GM21723 (cell line): ENCODE measurements around the gene BCL2.
"Not testable (repeated sequence)": the region's sequence is repeated elsewhere in the genome, so short reads cannot be mapped to it uniquely, and the experiment has no call there.

Experiments used
- ATAC-seq: cut with Tn5 transposase; IDR thresholded peaks from one replicate; pipeline ENCODE4 v1.9.1; 2021; ENCODE audit warnings: mild to moderate bottlenecking, moderate library complexity; ENCODE audit not compliant: unreplicated experiment

Gene BCL2

GRCh38 chr18:63236921-63237846 lies 82.4 kb downstream of the BCL2 start:
- no peak for ATAC-seq

DNA sequence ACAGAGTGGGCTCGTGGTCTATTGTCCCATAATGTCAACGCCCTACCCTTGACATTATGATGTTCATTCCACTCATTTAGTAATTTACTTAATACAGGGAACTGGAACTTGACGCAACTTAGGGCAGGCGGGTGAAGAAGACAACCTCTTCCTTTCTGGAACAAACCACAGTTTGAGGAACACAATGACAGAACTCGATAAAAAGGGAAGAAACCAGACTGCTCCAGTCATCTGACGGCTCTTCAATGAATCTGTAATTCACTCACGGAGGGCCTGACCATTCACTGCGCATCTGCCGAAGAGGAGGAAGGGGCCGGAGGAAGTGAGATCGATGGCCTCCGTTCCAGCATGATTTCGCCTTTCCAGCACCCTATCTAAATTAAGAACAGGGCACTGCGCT lies 83.2 kb downstream of the BCL2 start:
- no peak for ATAC-seq

DNA sequence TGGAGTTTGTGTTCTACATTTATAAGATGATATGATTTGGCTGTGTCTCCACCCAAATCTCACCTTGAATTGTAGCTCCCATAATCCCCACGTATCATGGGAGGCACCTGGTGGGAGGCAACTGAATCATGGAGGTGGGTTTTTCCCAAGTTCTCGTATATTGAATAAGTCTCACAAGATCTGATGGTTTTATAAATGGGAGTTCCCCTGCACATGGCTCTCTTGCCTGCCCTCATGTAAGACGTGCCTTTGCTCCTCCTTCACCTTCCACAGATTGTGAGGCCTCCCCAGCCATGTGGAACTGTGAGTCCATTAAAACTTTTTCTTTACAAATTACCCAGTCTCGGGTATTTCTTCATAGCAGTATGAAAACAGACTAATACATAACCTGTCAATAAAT lies 83.6 kb downstream of the BCL2 start:
- ATAC-seq: not testable (repeated sequence)

GRCh38 chr18:63234841-63235240 lies 84.7 kb downstream of the BCL2 start:
- ATAC-seq: no peak

DNA sequence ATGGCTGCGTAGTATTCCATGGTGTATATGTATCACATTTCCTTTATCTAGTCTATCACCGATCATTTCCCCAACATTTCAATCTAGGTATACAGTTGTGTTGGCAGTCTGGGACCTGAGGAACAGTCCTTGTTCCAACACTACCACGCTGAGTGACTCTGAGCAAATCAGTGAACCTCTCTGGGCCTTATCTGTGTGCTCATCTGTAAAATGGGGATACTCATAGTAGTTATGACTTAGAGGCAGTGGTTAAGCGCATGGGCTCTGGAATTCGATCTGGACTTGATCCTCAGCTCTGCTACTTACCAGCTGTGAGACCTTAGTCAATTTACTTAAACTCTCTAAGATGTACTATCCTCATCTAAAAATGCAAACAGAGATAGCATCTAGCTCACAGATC lies 85.1 kb downstream of the BCL2 start:
- ATAC-seq: no peak

DNA sequence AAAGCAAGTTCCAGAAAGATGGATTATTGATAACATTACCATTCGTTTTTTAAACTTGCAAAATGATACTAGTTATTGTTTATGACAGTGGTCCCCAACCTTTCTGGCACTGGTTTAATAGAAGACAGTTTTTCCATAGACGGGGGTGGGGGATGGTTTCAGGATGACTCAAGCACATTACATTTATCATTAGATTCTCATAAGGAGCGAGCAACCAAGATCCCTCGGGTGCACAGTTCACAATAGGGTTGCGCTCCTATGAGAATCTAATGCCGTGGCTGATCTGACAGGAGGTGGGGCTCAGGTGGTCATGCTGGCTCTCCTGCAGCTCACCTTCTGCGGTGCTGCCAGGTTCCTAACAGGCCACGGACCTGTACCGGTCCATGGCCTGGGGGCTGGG lies 86.2 kb downstream of the BCL2 start:
- no peak for ATAC-seq

GRCh38 chr18:63232826-63233225 lies 86.7 kb downstream of the BCL2 start:
- ATAC-seq: no peak

DNA sequence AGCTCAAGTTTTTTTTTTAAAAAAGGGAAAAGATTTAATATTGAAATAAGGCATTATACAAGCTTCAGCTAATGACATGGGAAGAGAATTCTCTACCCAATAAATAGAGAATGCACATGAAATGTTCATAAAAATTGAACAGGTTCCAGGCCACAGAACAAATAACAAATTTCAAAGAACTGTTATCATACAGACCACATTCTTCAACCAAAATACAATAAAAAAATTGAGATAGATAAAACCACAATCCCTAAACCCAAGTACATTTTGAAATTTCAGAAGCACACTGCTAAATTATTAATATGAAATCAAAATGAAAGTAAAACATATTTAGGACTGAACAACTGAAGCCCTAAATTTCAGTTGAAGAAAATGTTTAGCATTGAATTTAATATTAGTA lies 89.6 kb downstream of the BCL2 start:
- no peak for ATAC-seq

GRCh38 chr18:63225434-63225833 lies 94.1 kb downstream of the BCL2 start:
- ATAC-seq: no peak

DNA sequence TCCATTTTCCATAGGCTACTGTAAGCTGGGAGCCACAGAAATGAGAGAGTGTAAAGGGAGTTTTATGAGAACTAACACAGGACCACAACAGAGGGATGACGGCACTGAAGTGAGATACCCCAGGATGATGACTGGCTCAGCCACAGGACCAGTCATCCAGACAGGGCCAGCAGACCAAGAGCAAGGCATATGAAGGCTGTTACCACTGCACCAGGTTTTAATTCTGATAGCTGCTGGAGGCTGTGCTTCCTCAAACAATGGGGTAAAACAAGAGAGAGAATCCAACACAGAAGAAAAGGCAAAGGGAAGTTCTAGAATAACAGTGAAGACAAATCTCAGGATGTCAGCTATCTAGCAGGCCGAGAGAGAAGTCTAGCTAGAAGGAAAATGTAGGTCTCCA lies 94.9 kb downstream of the BCL2 start:
- no peak for ATAC-seq

GRCh38 chr18:63223837-63224236 lies 95.7 kb downstream of the BCL2 start:
- ATAC-seq: no peak

DNA sequence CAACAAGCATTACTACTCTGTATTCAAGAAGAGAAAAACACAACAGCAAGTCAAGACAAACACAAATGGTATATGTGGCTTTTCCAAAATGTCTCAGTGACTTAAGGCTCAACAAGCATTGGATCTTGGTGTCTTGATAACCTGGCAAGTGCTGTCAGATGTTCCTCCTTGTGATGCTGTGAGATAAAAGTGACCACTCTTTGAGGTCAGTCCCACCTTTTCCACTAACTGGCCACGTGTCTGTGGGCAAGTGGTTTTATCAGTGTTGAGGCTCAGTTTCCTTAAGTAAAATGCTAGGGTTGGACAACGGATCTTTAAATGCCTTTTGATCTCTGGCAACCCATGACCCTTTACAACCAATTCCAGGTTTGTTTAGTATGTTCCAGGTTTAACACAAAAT lies 98.7 kb downstream of the BCL2 start:
- ATAC-seq: no peak

DNA sequence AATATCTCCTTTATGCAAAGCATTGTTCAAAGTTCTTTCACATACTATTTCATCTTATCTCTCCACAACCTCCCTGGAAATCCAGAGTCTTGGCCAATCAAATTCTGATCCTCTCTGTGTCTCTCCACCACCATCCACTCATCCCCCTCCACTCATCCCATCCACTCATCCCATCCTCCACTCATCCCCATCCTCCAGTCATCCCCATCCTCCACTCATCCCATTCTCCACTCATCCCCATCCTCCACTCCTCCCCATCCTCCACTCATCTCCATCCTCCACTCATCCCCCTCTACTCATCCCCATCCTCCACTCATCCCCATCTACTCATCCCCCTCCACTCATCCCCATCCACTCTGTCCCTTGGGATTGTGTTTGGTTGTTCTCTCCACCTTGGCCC lies 101.1 kb downstream of the BCL2 start:
- ATAC-seq: no peak

DNA sequence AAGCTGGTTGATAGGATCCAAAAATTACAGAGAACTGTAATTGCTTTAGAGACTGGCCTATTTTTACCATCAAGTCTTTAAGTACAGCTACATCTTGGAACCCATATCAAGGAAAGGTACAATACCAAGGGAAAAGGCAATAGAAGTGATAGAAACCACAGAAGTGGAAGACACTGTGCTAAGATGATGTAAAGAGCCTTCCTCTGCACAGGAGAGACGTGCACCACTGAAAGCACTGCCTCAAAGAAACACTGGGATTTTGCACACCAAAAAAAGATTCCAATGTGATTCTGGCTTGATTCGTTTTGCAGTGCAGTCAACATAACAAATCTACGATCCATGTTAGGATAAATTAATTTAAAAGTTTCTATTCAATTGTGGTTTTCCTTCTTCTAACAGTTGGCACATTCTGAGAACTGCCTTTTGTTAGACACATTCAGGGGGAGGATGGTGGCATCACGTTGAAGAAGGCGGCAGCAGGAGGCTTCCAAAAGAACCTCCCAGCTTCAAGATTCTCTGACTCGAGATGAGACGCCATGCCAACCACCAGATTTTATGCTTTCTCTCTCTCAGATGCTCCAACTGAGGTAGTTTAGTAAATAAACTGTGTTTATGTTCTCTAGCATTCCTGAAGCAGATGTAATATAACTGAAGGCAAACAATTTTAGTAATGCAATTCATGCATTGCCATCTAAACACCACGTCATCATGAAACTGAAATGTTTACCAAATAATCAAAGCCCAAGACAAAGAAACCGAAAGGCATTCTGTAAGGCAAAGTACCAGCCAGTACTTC lies 102.9 kb downstream of the BCL2 start:
- ATAC-seq: no peak

DNA sequence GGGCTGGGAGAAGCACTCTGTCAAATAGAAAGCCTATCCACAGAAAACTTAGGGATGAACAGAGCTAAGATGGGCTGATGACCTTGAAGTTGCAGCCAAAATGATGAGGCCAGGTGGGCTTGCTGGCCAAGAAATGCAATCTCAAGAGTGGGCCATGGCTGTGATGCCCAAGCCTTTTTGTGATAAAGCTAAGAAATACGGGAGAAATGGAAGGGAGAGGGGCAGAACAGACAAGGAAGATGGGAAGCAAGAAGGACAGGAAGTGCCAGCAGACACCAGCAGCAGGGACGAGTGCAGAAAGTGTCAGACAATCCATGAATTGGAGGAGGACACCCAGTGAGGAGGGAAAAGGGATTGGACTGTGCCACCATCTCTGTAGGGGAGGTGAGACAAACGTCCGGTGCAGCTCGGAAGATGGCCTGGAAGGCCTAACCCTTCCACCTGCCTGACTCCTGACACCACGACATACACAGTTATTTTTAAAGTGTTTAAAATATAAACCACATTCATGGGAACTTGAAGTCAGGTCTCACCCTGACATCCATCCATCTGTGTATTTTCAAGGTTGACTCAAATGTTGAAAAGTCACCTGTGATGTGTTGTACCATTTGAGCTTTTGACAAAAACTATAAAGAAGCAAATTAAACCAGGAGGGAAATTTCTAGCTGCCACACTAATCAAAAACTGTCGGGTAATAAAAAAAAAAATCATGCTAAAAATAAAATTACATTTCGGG lies 105.5 kb downstream of the BCL2 start:
- ATAC-seq: no peak

DNA sequence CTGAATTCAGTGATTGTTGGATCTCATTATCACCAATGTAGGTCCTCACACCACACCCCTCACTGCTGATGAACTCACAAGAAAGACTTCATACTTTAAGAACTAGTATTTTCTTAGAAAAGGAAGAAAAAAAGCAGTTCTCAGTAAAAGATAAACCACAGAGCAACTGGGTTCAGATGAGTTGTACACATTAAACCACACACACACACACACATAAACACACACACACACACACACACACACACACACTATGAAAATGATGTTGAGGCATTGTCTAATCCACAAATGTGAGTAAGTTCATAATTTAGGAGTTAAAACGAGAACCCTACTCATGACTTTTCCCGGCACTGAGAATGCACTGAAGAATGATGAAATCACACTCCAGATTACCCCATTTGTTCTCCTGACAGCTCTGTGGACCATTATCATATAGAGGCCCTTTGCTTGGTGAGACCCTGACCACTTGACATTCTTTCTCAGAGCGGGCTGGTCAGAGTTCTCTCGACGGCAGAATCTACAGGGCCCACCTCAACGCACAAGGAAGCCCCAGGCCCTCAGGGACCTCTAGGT lies 106.2 kb downstream of the BCL2 start:
- no peak for ATAC-seq

DNA sequence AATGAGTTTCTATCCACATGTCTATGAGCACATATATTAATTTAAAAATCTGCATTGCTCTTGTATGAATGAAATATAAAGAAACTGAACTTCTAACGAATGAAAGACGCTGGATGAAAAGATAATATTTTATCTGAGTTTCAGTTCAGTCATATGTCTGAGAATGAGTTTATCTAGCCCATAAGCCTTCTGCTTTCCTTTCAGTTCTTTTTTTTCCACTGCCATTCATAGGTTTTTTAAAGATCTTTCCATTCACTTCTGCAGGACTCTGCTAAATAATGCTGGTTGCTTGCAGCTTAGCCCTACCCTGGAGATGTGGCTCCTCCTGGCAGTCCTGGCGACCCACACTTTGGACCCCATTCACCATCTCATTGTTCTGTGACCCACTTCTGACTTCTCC lies 109.0 kb downstream of the BCL2 start:
- no peak for ATAC-seq

DNA sequence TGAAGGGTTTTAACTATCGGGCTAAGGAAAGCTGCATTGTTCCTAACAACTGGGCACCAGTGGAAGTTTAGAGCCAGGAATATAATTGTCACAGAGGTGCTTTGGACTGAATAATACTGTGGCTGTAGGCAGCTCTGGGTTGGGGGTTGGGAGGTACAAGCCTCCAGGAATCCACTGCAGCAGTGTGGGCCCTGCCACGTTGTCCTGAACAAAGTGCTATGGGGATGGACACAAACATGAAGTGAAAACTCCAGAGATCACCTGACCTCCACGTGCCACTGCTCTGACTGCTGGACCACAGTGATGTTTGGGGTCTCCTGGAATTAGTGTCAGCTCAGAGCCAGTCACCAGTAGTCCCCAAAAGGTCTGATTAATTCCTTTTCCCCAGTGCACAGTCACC lies 110.9 kb downstream of the BCL2 start:
- ATAC-seq: no peak

GRCh38 chr18:63207835-63208234 lies 111.7 kb downstream of the BCL2 start:
- ATAC-seq: no peak

- ATAC-seq: no peak
These were observed 112.3 kb downstream of the BCL2 start for GRCh38 chr18:63207143-63207790.
